IMR-90 (cell line): ENCODE data around the gene APOBEC3F. TPM values are rescaled to one million over a fixed set of nuclear protein-coding genes. Genes with fewer than 3 reads are reported as not detected.

Source experiments
- ATAC-seq: fragments of 200-7000 bp; cut with Tn5 transposase; 2 replicates; pipeline ENCODE4 v1.9.1; 2020; ENCODE audit warnings: low read depth, mild to moderate bottlenecking, moderate library complexity
- BruUV-seq: library from RNA; stranded (reverse); fragments of 400-500 nt; replicated peaks from 2 replicates; lab custom pipeline; 2021; lab: Mats Ljungman, UMichigan
- CTCF ChIA-PET: fragments of 300-600 bp; formaldehyde crosslinking; extraction: SDS; loops from one replicate; lab custom pipeline; 2021; ENCODE audit warnings: antibody characterized with exemption; lab: Yijun Ruan, JAX
- POLR2A ChIA-PET: fragments of 300-600 bp; sonication (Branson Sonifier 250); formaldehyde crosslinking; loops from one replicate; lab custom pipeline; 2022; ENCODE audit warnings: antibody characterized with exemption; ENCODE audit not compliant: unreplicated experiment; lab: Charles Lee
- DNase-seq: peaks from one replicate; pipeline ENCODE4 v3.0.0; 2013
- H2AFZ ChIP-seq: replicated peaks from 2 replicates; pipeline ENCODE3; 2013; ENCODE audit warnings: low read length, mild to moderate bottlenecking; ENCODE audit not compliant: poor library complexity
- H2AK5ac ChIP-seq: 2 replicates; pipeline ENCODE4 v1.6.1; 2013; ENCODE audit warnings: low read depth, low read length, inconsistent platforms
- H2AK9ac ChIP-seq: replicated peaks from 2 replicates; pipeline ENCODE3; 2013; ENCODE audit warnings: mild to moderate bottlenecking, low read depth, low read length, moderate library complexity; ENCODE audit not compliant: poor library complexity
- H2BK120ac ChIP-seq: 2 replicates; pipeline ENCODE4 v1.6.1; 2013; ENCODE audit warnings: low read depth, low read length, inconsistent platforms
- H2BK15ac ChIP-seq: 3 replicates; pipeline ENCODE4 v1.6.1; 2013; ENCODE audit warnings: low read depth, low read length, inconsistent platforms
- H2BK20ac ChIP-seq: 2 replicates; pipeline ENCODE4 v1.6.1; 2013; ENCODE audit warnings: low read depth, mild to moderate bottlenecking, inconsistent platforms, low read length, moderate library complexity
- H2BK5ac ChIP-seq: 2 replicates; pipeline ENCODE4 v1.6.1; 2013; ENCODE audit warnings: mild to moderate bottlenecking, low read depth, low read length, inconsistent platforms; ENCODE audit not compliant: poor library complexity, severe bottlenecking
- H3K14ac ChIP-seq: replicated peaks from 2 replicates; pipeline ENCODE4 v1.6.1; 2013; ENCODE audit warnings: low read depth, low read length, inconsistent platforms
- H3K18ac ChIP-seq: 2 replicates; pipeline ENCODE4 v1.6.1; 2013; ENCODE audit warnings: low read depth, low read length, control low read depth
- H3K23ac ChIP-seq: 2 replicates; pipeline ENCODE4 v1.6.1; 2013; ENCODE audit warnings: low read depth, low read length, inconsistent platforms
- H3K27ac ChIP-seq: 2 replicates; pipeline ENCODE4 v1.5.1; 2013; ENCODE audit warnings: mild to moderate bottlenecking, control low read depth, low read length; ENCODE audit not compliant: insufficient read depth
- H3K27me3 ChIP-seq: 2 replicates; pipeline ENCODE4 v1.6.1; 2013; ENCODE audit warnings: low read length; ENCODE audit not compliant: control insufficient read depth, insufficient read depth
- H3K36me3 ChIP-seq: 2 replicates; pipeline ENCODE4 v1.6.1; 2013; ENCODE audit warnings: low read length, mixed read lengths; ENCODE audit not compliant: control insufficient read depth, insufficient read depth
- H3K4ac ChIP-seq: 2 replicates; pipeline ENCODE4 v1.6.1; 2013; ENCODE audit warnings: low read depth, low read length, inconsistent platforms
- H3K4me1 ChIP-seq: 2 replicates; pipeline ENCODE4 v1.6.1; 2013; ENCODE audit warnings: low read length, mixed read lengths; ENCODE audit not compliant: control insufficient read depth, insufficient read depth
- H3K4me2 ChIP-seq: 2 replicates; pipeline ENCODE4 v1.6.1; 2013; ENCODE audit warnings: low read depth, mild to moderate bottlenecking, control low read depth, low read length, moderate library complexity
- H3K4me3 ChIP-seq: 2 replicates; pipeline ENCODE4 v1.5.1; 2013; ENCODE audit warnings: low read depth, mild to moderate bottlenecking, control low read depth, low read length, moderate library complexity; ENCODE audit not compliant: insufficient read depth
- H3K56ac ChIP-seq: 2 replicates; pipeline ENCODE4 v1.6.1; 2013; ENCODE audit warnings: low read length, inconsistent platforms; ENCODE audit not compliant: insufficient read depth; ENCODE audit errors: extremely low read depth
- H3K79me1 ChIP-seq, 2 experiments: 2 replicates each; pipeline ENCODE4 v1.6.1; 2013; ENCODE audit warnings: low read length in 2 of 2, inconsistent platforms in 1 of 2, low read depth in 1 of 2
- H3K9ac ChIP-seq: 2 replicates; pipeline ENCODE4 v1.6.1; 2013; ENCODE audit warnings: low read depth, low read length, control low read depth
- H3K9me1 ChIP-seq: 2 replicates; pipeline ENCODE4 v1.6.1; 2013; ENCODE audit warnings: low read length, inconsistent platforms; ENCODE audit not compliant: insufficient read depth
- H3K9me3 ChIP-seq: 2 replicates; pipeline ENCODE4 v1.6.1; 2013; ENCODE audit warnings: low read length; ENCODE audit not compliant: control insufficient read depth, insufficient read depth
- H4K20me1 ChIP-seq: 2 replicates; pipeline ENCODE4 v1.6.1; 2013; ENCODE audit warnings: low read length, inconsistent platforms; ENCODE audit not compliant: insufficient read depth
- H4K5ac ChIP-seq: 2 replicates; pipeline ENCODE4 v1.6.1; 2013; ENCODE audit warnings: mild to moderate bottlenecking, low read depth, low read length, control low read depth
- H4K8ac ChIP-seq, 2 experiments: 2 replicates each; pipeline ENCODE4 v1.6.1; 2013; ENCODE audit warnings: low read depth in 2 of 2, low read length in 2 of 2, control low read depth in 1 of 2, inconsistent platforms in 1 of 2
- H4K91ac ChIP-seq: 2 replicates; pipeline ENCODE4 v1.6.1; 2013; ENCODE audit warnings: low read depth, low read length, inconsistent platforms; ENCODE audit not compliant: insufficient read depth
- BHLHE40 ChIP-seq: fragments of 150-350 bp; IDR thresholded peaks from 2 replicates; pipeline ENCODE4 v1.6.1; 2016; ENCODE audit warnings: mild to moderate bottlenecking, low read depth, low read length
- CEBPB ChIP-seq: IDR thresholded peaks from 2 replicates; pipeline ENCODE4 v1.6.1; 2012; ENCODE audit warnings: low read depth, low read length, improper control_type of control experiment
- CHD1 ChIP-seq: IDR thresholded peaks from 2 replicates; pipeline ENCODE4 v1.6.1; 2012; ENCODE audit warnings: low read depth, low read length, improper control_type of control experiment
- ELK1 ChIP-seq: fragments of 150-350 bp; IDR thresholded peaks from 2 replicates; pipeline ENCODE4 v1.6.1; 2016; ENCODE audit warnings: low read depth, mild to moderate bottlenecking, low read length, moderate library complexity, borderline replicate concordance
- FOS ChIP-seq: fragments of 150-350 bp; IDR thresholded peaks from 2 replicates; pipeline ENCODE4 v1.6.1; 2016; ENCODE audit warnings: low read depth, low read length
- MAFK ChIP-seq: IDR thresholded peaks from 2 replicates; pipeline ENCODE4 v1.6.1; 2012; ENCODE audit warnings: low read depth, low read length, improper control_type of control experiment
- MAZ ChIP-seq: IDR thresholded peaks from 2 replicates; pipeline ENCODE4 v1.6.1; 2012; ENCODE audit warnings: low read depth, mild to moderate bottlenecking, low read length, improper control_type of control experiment, moderate library complexity, borderline replicate concordance
- MXI1 ChIP-seq: IDR thresholded peaks from 2 replicates; pipeline ENCODE4 v1.6.1; 2012; ENCODE audit warnings: low read depth, mild to moderate bottlenecking, low read length, moderate library complexity, borderline replicate concordance
- NFE2L2 ChIP-seq: fragments of 150-350 bp; IDR thresholded peaks from 2 replicates; pipeline ENCODE4 v1.6.1; 2016; ENCODE audit warnings: low read depth, mild to moderate bottlenecking, low read length
- POLR2A ChIP-seq: IDR thresholded peaks from 2 replicates; pipeline ENCODE4 v1.6.1; 2012; ENCODE audit warnings: mild to moderate bottlenecking, low read depth, low read length
- RAD21 ChIP-seq: IDR thresholded peaks from 2 replicates; pipeline ENCODE4 v1.6.1; 2012; ENCODE audit warnings: low read length, improper control_type of control experiment
- RCOR1 ChIP-seq: IDR thresholded peaks from 2 replicates; pipeline ENCODE4 v1.6.1; 2012; ENCODE audit warnings: mild to moderate bottlenecking, low read length, improper control_type of control experiment; ENCODE audit not compliant: insufficient replicate concordance
- RFX5 ChIP-seq: IDR thresholded peaks from 2 replicates; pipeline ENCODE4 v1.8.0; 2012; ENCODE audit warnings: low read depth, mild to moderate bottlenecking, low read length, moderate library complexity
- SMC3 ChIP-seq: fragments of 150-350 bp; IDR thresholded peaks from 2 replicates; pipeline ENCODE4 v1.6.1; 2016; ENCODE audit warnings: low read depth, mild to moderate bottlenecking, antibody characterized with exemption, low read length, moderate library complexity
- USF2 ChIP-seq: fragments of 150-350 bp; IDR thresholded peaks from 2 replicates; pipeline ENCODE4 v1.6.1; 2017; ENCODE audit warnings: mild to moderate bottlenecking, antibody characterized with exemption, low read length, low read depth
- WGBS, 2 experiments: methylation state at CpG; one replicate each; pipeline versions ENCODE4 v1.1.5 to v1.1.7; 2013; ENCODE audit warnings: missing lambda C conversion rate in 2 of 2; ENCODE audit not compliant: insufficient read length in 1 of 2; ENCODE audit errors: extremely low coverage in 2 of 2; 5-methylcytosine and 5-hydroxymethylcytosine counted together
- dilution Hi-C: fragments of 300-500 bp; cut with HindIII; formaldehyde crosslinking; loops from one replicate; pipeline ENCODE4 v1.14.3; 2018; ENCODE audit warnings: low sequenced_read_pairs; ENCODE audit not compliant: unreplicated experiment
- in situ Hi-C: fragments of 300-500 bp; cut with MboI; formaldehyde crosslinking; loops from 3 replicates; pipeline ENCODE4 v1.14.3; 2019; ENCODE audit warnings: low sequenced_read_pairs, inconsistent platforms, mixed read lengths
- intact Hi-C: fragments of 100-400 bp; cut with micrococcal nuclease; formaldehyde crosslinking; loops from 2 replicates; pipeline ENCODE4 v1.10.0; 2022
- polyA plus RNA-seq, 3 experiments: library from polyadenylated mRNA; depleted of rRNA; stranded (reverse); fragments of >200 nt; gene quantifications; 2 replicates each; pipeline ENCODE4 v1.2.3, GENCODE V29; 2012; ENCODE audit warnings: low replicate concordance in 1 of 3
- total RNA-seq: library from RNA; depleted of rRNA; stranded (reverse); fragments of >200 nt; gene quantifications from 2 replicates; pipeline ENCODE4 v1.2.3, GENCODE V29; 2012
- TF ChIP-seq, protein P1 (sequence below): conservative IDR thresholded peaks from 2 replicates; pipeline ENCODE4 v1.5.1; 2012; ENCODE audit warnings: mild to moderate bottlenecking, low read depth, low read length, improper control_type of control experiment

APOBEC3F gene
- total and polyA plus RNA-seq, 2 of the 4 experiments (the other 2 are of a cell fraction): 3.4 to 8.3 TPM

DNA sequence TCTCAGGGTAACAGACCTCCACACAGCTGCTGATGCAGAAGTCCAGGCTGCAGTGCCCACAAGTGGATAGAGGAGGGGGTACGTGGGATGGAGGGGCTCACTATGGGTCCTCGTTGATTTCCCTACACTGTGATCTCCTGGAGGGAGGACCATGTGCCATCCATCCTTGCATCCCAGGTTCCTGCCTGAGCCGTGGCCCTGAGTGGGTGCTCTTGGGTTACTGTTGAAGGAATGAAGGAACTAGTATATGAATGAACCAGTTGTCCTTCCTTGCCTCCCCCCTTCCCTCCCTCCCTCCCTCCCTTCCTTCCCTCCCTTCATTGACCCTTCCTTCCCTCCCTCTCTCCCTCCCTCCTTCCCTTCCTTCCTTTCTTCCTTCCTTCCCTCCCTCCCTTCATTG, 43.1 kb upstream of the APOBEC3F start:
- in situ Hi-C loops: no loop called here
- WGBS, 2 experiments: no CpG with 5 or more reads among the region's 3 CpGs

More for the DNA sequence above, 43.1 kb upstream of the APOBEC3F start:
- Histone ChIP-seq H2AFZ (no peak overlapping the region), H4K20me1 (no peaks in the 10 kb centered on the region), H2BK15ac (no peak overlapping the region), H3K56ac (no peak overlapping the region), H3K79me1 (no peaks in the 10 kb centered on the region), H3K18ac (no peak overlapping the region), H3K9me3 (peaks cover 2% of the 10 kb centered on the region; the same call in 1 of the 2 replicates), H3K9ac (no peak overlapping the region), H3K9me1 (no peaks in the 10 kb centered on the region), H2BK5ac (no peak overlapping the region), H3K27me3 (peaks cover 10% of the 10 kb centered on the region), H3K27ac (no peak overlapping the region), H3K14ac (no peak overlapping the region), H4K5ac (no peak overlapping the region), H3K23ac (no peak overlapping the region), H4K8ac (no peak overlapping the region), H2BK120ac (no peak overlapping the region), H3K36me3 (no peaks in the 10 kb centered on the region), H2AK5ac (no peak overlapping the region), H3K4ac (no peak overlapping the region), H2BK20ac (no peak overlapping the region), H4K91ac (no peak overlapping the region), H2AK9ac (no peak overlapping the region), H3K4me3 (no peak overlapping the region), H3K4me1 (no peaks in the 10 kb centered on the region), H3K4me2 (no peak overlapping the region)
- DNase-seq (no peak), ATAC-seq (no peak)
- ChIA-PET POLR2A (no interaction called here), CTCF (interaction anchor here (1.2 kb wide), 1 partner anchor 127 kb away, joined by 5 read pairs; no protein-coding TSS in a partner anchor)
- intact Hi-C loops: no loop called here
- BruUV-seq: no TSS peak
- TF ChIP-seq RFX5: no peak
- no peak for TF ChIP-seq CHD1
- no peak for TF ChIP-seq POLR2A
- no peak for TF ChIP-seq CEBPB
- TF ChIP-seq, protein P1, sequence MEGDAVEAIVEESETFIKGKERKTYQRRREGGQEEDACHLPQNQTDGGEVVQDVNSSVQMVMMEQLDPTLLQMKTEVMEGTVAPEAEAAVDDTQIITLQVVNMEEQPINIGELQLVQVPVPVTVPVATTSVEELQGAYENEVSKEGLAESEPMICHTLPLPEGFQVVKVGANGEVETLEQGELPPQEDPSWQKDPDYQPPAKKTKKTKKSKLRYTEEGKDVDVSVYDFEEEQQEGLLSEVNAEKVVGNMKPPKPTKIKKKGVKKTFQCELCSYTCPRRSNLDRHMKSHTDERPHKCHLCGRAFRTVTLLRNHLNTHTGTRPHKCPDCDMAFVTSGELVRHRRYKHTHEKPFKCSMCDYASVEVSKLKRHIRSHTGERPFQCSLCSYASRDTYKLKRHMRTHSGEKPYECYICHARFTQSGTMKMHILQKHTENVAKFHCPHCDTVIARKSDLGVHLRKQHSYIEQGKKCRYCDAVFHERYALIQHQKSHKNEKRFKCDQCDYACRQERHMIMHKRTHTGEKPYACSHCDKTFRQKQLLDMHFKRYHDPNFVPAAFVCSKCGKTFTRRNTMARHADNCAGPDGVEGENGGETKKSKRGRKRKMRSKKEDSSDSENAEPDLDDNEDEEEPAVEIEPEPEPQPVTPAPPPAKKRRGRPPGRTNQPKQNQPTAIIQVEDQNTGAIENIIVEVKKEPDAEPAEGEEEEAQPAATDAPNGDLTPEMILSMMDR: no peak
- no peak for TF ChIP-seq ELK1
- no peak for TF ChIP-seq USF2
- no peak for TF ChIP-seq MAZ
- TF ChIP-seq RCOR1: no peak
- no peak for TF ChIP-seq RAD21
- no peak for TF ChIP-seq BHLHE40
- no peak for TF ChIP-seq MXI1
- no peak for TF ChIP-seq MAFK
- no peak for TF ChIP-seq FOS
- no peak for TF ChIP-seq SMC3
- TF ChIP-seq NFE2L2: no peak
- dilution Hi-C loops: no loop called here
